HG03521 (cell line): ENCODE measurements around the gene PDE10A.

ENCODE experiments used
- ATAC-seq: cut with Tn5 transposase; IDR thresholded peaks from one replicate; pipeline ENCODE4 v1.9.1; 2021; ENCODE audit warnings: mild to moderate bottlenecking, moderate library complexity; ENCODE audit not compliant: unreplicated experiment

PDE10A gene

GRCh38 chr6:165656581-165657324 lies 6.3 kb downstream of the PDE10A start:
- ATAC-seq, result no peak

GRCh38 chr6:165655191-165655590 lies 7.8 kb downstream of the PDE10A start:
- ATAC-seq, result no peak

GRCh38 chr6:165654144-165654543 lies 8.9 kb downstream of the PDE10A start:
- no peak for ATAC-seq

- ATAC-seq, result no peak
Observed at GRCh38 chr6:165653607-165654006, 9.4 kb downstream of the PDE10A start.

GRCh38 chr6:165653196-165653595 lies 9.8 kb downstream of the PDE10A start:
- no peak for ATAC-seq

GRCh38 chr6:165652766-165653165 lies 10.3 kb downstream of the PDE10A start:
- ATAC-seq, result no peak

GRCh38 chr6:165649166-165650137 lies 13.6 kb downstream of the PDE10A start:
- ATAC-seq, result no peak

- no peak for ATAC-seq
Observed at GRCh38 chr6:165647041-165647440, 16.0 kb downstream of the PDE10A start.

GRCh38 chr6:165645919-165646318 lies 17.1 kb downstream of the PDE10A start:
- no peak for ATAC-seq

GRCh38 chr6:165644586-165645266 lies 18.3 kb downstream of the PDE10A start:
- no peak for ATAC-seq

- ATAC-seq, result no peak
Observed at GRCh38 chr6:165643015-165643414, 20.0 kb downstream of the PDE10A start.

GRCh38 chr6:165641672-165642156 lies 21.3 kb downstream of the PDE10A start:
- ATAC-seq, result no peak

GRCh38 chr6:165640806-165641205 lies 22.2 kb downstream of the PDE10A start:
- ATAC-seq, result no peak

GRCh38 chr6:165638530-165638929 lies 24.5 kb downstream of the PDE10A start:
- no peak for ATAC-seq

GRCh38 chr6:165637586-165637985 lies 25.5 kb downstream of the PDE10A start:
- no peak for ATAC-seq

GRCh38 chr6:165636402-165637048 lies 26.5 kb downstream of the PDE10A start:
- no peak for ATAC-seq

- ATAC-seq, result no peak
Observed at GRCh38 chr6:165635965-165636364, 27.1 kb downstream of the PDE10A start.

- ATAC-seq, result no peak
Observed at GRCh38 chr6:165634101-165634880, 28.8 kb downstream of the PDE10A start.

GRCh38 chr6:165632194-165632593 lies 30.8 kb downstream of the PDE10A start:
- ATAC-seq, result no peak

GRCh38 chr6:165630544-165630953 lies 32.5 kb downstream of the PDE10A start:
- no peak for ATAC-seq
